Breast epithelium (tissue), 4 donors: ENCODE measurements around the gene SRGAP3. TPM values are rescaled to one million over a fixed set of nuclear protein-coding genes. Genes with fewer than 3 reads are reported as not detected.

Source experiments
- DNase-seq, 2 donors: peaks; one replicate each; pipeline ENCODE4 v3.0.0-alpha.2; 2019; ENCODE audit warnings: low spot score in 2 of 2
- H3K27ac ChIP-seq, 2 donors: fragments of 200-600 bp; sonication (generic) in 1 of 2; one replicate each; pipeline ENCODE4 v1.5.1; 2016 to 2019; ENCODE audit warnings: mild to moderate bottlenecking in 1 of 2
- H3K27me3 ChIP-seq, 2 donors: fragments of 200-600 bp; sonication (generic) in 1 of 2; one replicate each; pipeline versions ENCODE4 v1.5.1 to v1.6.0; 2017 to 2019; ENCODE audit warnings: control low read depth in 1 of 2, mild to moderate bottlenecking in 1 of 2
- H3K36me3 ChIP-seq: fragments of 200-600 bp; one replicate; pipeline ENCODE4 v1.5.1; 2019
- H3K4me1 ChIP-seq, 2 donors: fragments of 200-600 bp; sonication (generic); one replicate each; pipeline ENCODE4 v1.5.1; 2016 to 2019; ENCODE audit warnings: control low read depth in 1 of 2
- H3K4me3 ChIP-seq, 3 donors: fragments of 200-600 bp; sonication (generic); 1 replicate in 2 of 3; 2 replicates in 1 of 3; pipeline ENCODE4 v1.5.1; 2016 to 2019; ENCODE audit warnings: mild to moderate bottlenecking in 3 of 3, moderate library complexity in 2 of 3
- H3K9me3 ChIP-seq, 2 donors: fragments of 200-600 bp; sonication (generic) in 1 of 2; one replicate each; pipeline ENCODE4 v1.5.1; 2016 to 2019; ENCODE audit warnings: control low read depth in 1 of 2
- POLR2A ChIP-seq: fragments of 450-650 bp; IDR thresholded peaks from one replicate; pipeline ENCODE4 v1.6.1; 2016; ENCODE audit warnings: antibody characterized with exemption, mild to moderate bottlenecking, moderate library complexity
- POLR2AphosphoS5 ChIP-seq, 3 donors: sonication (generic); formaldehyde crosslinking; IDR thresholded peaks; one replicate each; pipeline ENCODE4 v1.6.1; 2017; ENCODE audit warnings: antibody characterized with exemption in 3 of 3
- intact Hi-C: fragments of 100-400 bp; cut with DNase I; formaldehyde crosslinking; loops from one replicate; pipeline ENCODE4 v1.15.1; 2023; ENCODE audit warnings: low total_unique reads
- total RNA-seq, 3 donors: library from RNA; depleted of rRNA; stranded (reverse); fragments of >200 nt; gene quantifications; one replicate each; pipeline ENCODE4 v1.1.0, GENCODE V29; 2016
- TF ChIP-seq, protein P1 (sequence below), 3 donors: fragments of 450-650 bp; IDR thresholded peaks; one replicate each; pipeline ENCODE4 v1.5.1; 2016 to 2017; ENCODE audit warnings: antibody characterized with exemption in 3 of 3, mild to moderate bottlenecking in 3 of 3, moderate library complexity in 3 of 3

Gene SRGAP3
- total RNA-seq, 3 donors from 2014 or later, result 13.6 to 21.5 (median 19.0) TPM

DNA sequence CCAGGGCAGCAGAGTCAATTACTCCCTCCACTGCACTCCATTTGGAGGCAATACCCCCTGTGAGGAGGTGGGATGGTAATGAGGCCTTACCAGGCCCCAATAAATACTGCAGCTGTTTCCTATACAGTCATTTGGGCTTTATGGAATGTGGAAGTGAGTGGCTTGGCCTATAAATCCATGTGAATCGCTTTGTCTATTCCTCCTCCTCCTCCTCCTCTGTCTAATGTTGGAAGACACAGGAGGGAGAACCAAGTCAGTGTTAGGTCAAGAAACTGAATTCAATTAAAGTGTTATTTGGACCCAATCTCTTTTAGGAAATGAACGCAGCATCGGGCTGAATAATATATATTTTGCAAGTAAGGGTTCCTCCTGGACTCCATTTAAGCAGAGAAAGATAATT lies 17.3 kb upstream of the SRGAP3 start:
- DNase-seq, result no peak
- Histone ChIP-seq H3K36me3 (no peaks in the 10 kb centered on the region), H3K9me3 (no peaks in the 10 kb centered on the region), H3K4me1 (no peaks in the 10 kb centered on the region), H3K27me3 (no peaks in the 10 kb centered on the region), H3K4me3 (no peak overlapping the region), H3K27ac (no peak overlapping the region)
- intact Hi-C loops, result no loop called here
- TF ChIP-seq POLR2A (no peak), POLR2AphosphoS5 (IDR thresholded peaks at IDR 0.05) (no peak)
- TF ChIP-seq, protein P1, sequence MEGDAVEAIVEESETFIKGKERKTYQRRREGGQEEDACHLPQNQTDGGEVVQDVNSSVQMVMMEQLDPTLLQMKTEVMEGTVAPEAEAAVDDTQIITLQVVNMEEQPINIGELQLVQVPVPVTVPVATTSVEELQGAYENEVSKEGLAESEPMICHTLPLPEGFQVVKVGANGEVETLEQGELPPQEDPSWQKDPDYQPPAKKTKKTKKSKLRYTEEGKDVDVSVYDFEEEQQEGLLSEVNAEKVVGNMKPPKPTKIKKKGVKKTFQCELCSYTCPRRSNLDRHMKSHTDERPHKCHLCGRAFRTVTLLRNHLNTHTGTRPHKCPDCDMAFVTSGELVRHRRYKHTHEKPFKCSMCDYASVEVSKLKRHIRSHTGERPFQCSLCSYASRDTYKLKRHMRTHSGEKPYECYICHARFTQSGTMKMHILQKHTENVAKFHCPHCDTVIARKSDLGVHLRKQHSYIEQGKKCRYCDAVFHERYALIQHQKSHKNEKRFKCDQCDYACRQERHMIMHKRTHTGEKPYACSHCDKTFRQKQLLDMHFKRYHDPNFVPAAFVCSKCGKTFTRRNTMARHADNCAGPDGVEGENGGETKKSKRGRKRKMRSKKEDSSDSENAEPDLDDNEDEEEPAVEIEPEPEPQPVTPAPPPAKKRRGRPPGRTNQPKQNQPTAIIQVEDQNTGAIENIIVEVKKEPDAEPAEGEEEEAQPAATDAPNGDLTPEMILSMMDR (IDR thresholded peaks at IDR 0.05), result no peak

DNA sequence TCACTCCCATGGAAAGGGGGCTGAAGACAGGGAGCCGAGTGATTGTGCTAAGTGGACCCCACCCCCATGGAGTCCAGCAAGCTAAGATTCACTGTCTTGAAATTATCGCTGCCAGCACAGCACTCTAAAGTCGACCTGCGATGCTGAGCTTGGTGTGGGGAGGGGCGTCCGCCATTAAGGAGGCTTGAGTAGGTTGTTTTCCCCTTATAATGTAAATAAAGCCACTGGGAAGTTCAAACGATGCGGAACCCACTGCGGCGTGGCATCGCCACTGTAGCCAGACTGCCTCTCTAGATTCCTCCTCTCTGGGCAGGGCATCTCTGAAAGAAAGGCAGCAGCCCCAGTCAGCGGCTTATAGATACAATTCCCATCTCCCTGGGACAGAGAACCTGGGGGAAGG lies 10.9 kb upstream of the SRGAP3 start:
- Histone ChIP-seq H3K4me1 (no peaks in the 10 kb centered on the region), H3K36me3 (no peaks in the 10 kb centered on the region), H3K27ac (no peak overlapping the region), H3K9me3 (peaks cover 0 to 4% of the 10 kb centered on the region in 2 donors), H3K27me3 (no peaks in the 10 kb centered on the region), H3K4me3 (no peak overlapping the region)
- intact Hi-C loops, result no loop called here
- no peak for DNase-seq
- no peak for TF ChIP-seq POLR2A
- TF ChIP-seq, protein P1 (IDR thresholded peaks at IDR 0.05), result no peak

DNA sequence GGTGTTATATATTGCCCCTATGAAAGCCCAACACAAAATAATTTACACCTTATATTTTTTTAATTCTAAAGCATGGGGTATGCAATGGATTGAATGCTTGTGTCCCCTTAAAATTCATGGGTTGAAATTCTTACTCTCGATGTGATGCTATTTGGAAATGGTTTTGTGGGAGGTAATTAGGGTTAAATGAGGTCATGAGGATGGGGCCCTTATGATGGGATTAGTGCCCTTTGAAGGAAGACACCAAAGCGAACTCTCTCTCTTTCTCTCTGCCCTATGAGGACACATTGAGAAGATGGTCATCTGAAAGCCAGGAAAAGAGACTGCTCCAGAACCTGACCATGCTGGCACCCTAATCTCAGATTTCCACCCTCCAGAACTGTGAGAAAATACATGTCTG lies 7.6 kb upstream of the SRGAP3 start:
- Histone ChIP-seq H3K4me3 (no peak overlapping the region), H3K27ac (no peak overlapping the region), H3K36me3 (no peaks in the 10 kb centered on the region), H3K9me3 (peaks cover 0 to 4% of the 10 kb centered on the region in 2 donors), H3K4me1 (no peaks in the 10 kb centered on the region), H3K27me3 (no peaks in the 10 kb centered on the region)
- intact Hi-C loops, result no loop called here
- no peak for TF ChIP-seq POLR2A
- TF ChIP-seq, protein P1 (IDR thresholded peaks at IDR 0.05), result no peak
- TF ChIP-seq POLR2AphosphoS5 (IDR thresholded peaks at IDR 0.05), result no peak
- DNase-seq, result no peak

DNA sequence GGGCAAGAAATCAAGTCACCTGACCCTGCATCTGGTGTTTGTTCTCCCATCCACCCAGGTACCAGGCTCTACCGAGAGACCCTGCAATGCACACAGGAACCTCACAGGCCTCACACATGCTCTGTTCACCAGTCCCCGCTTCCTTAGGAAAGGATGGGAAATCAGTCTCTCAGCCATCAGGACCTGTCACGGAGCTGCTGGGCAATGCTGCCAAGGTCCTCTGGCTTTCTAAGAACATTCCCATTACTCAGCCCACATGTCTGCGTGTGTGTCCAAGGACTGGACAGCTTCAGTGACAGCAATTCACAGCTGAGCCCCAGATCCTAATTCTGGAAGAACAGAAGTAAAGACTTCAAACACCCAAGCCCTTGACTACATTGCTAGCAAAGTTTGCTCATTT lies 6.5 kb upstream of the SRGAP3 start:
- Histone ChIP-seq H3K9me3 (peaks cover 0 to 4% of the 10 kb centered on the region in 2 donors), H3K27ac (no peak overlapping the region), H3K4me1 (no peaks in the 10 kb centered on the region), H3K27me3 (no peaks in the 10 kb centered on the region), H3K36me3 (no peaks in the 10 kb centered on the region), H3K4me3 (no peak overlapping the region)
- DNase-seq, result no peak
- intact Hi-C loops, result no loop called here
- TF ChIP-seq, protein P1 (IDR thresholded peaks at IDR 0.05), result no peak
- TF ChIP-seq POLR2AphosphoS5 (IDR thresholded peaks at IDR 0.05) (no peak), POLR2A (no peak)

DNA sequence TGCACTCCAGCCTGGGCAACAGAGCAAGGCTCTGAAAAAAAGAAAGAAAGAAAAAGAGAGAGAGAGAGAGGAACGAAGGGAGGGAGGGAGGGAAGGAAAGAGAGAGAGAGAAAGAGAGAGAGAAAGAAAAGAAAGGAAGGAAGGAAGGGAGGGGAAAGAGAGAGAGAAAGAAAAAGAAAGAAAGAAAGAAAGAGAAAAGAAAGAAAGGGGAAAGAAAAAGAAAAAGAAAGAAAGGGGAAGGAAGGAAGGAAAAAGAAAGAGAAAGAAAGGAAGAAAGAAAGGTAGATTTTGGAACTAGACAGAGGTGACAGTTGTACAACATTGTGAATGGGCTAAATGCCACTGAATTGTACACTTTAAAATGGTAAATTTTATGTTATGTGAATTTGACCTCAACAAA lies 5.3 kb upstream of the SRGAP3 start:
- Histone ChIP-seq H3K36me3 (no peaks in the 10 kb centered on the region), H3K27ac (no peak overlapping the region), H3K9me3 (peaks cover 0 to 4% of the 10 kb centered on the region in 2 donors), H3K27me3 (no peaks in the 10 kb centered on the region), H3K4me1 (peaks cover 0 to 4% of the 10 kb centered on the region in 2 donors), H3K4me3 (no peak overlapping the region)
- intact Hi-C loops, result no loop called here
- DNase-seq, result no peak
- TF ChIP-seq POLR2A (no peak), POLR2AphosphoS5 (IDR thresholded peaks at IDR 0.05) (no peak)
- TF ChIP-seq, protein P1 (IDR thresholded peaks at IDR 0.05), result no peak
